Measurements from ENCODE around the gene XAGE1A. TPM values are rescaled to one million over a fixed set of nuclear protein-coding genes. Genes with fewer than 3 reads are reported as not detected.
"Not testable (repeated sequence)": the region's sequence is repeated elsewhere in the genome, so short reads cannot be mapped to it uniquely, and the experiment has no call there.

XAGE1A gene, protein sequence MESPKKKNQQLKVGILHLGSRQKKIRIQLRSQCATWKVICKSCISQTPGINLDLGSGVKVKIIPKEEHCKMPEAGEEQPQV
- total RNA-seq (ENCODE audit: low replicate concordance), result not detected in 2 replicates

DNA sequence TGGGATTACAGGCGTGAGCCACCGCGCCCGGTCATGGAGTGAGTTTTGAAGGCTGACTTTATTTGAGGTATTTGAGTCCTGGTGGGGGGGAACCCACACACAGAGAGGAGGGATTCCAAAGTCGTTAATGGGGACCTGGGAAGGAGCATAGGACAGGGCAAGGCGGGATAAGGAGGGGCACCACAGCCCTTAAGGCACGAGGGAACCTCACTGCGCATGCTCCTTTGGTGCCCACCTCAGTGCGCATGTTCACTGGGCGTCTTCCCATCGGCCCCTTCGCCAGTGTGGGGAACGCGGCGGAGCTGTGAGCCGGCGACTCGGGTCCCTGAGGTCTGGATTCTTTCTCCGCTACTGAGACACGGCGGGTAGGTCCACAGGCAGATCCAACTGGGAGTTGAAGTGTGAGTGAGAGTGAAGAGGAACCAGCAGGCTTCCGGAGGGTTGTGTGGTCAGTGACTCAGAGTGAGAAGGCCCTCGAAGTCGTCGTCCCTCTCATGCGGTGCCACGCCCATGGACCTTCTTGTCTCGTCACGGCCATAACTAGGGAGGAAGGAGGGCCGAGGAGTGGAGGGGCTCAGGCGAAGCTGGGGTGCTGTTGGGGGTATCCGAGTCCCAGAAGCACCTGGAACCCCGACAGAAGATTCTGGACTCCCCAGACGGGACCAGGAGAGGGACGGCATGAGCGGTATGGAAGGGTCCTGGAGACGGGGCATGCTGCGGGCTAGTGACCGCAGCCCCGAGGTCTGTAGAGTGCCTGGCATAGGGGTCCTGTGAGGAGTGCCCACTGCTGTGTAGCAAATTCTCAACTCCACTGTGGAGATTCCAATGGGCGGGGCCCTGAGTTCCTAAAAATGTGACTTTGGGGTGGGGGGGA lies at the start of gene XAGE1A:
XAGE1A (plus strand) TSS at position 264 of the 874 bp plus-strand sequence. CDS start 1,554 bp downstream, outside the sequence.
- DNase-seq (ENCODE audit: low read depth); H3K4me3 ChIP-seq (ENCODE audit: low read depth, low read length): not testable (repeated sequence)

DNA sequence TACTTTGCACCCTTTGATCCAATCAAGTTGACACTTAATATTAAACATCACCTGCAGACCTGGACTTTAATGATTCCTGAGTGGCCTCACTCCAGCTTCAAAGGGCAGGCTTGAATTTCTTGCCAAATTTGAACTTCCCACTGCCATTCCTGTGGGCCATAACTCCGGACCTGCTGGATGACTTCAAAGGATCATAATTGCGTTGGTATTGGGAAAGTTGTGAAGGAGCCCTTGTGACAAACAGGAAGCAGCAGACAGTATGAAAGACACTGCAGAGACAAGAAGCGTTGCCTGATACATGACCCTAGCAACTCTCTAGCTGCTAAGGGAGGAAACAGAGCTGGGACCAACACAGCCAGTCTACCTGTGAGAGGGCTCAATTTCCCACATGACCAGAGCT lies 43.6 kb upstream of the XAGE1A start:
- not testable (repeated sequence) for DNase-seq (ENCODE audit: low read depth)

DNA sequence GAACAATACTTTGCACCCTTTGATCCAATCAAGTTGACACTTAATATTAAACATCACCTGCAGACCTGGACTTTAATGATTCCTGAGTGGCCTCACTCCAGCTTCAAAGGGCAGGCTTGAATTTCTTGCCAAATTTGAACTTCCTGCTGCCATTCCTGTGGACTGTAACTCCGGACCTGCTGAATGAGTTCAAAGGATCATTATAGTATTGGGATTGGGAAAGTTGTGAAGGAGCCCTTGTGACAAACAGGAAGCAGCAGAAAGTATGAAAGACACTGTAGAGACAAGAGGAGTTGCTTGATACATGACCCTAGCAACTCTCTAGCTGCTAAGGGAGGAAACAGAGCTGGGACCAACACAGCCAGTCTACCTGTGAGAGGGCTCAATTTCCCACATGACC lies 24.3 kb upstream of the XAGE1A start:
- not testable (repeated sequence) for DNase-seq (ENCODE audit: low read depth); H3K4me3 ChIP-seq (ENCODE audit: low read depth, low read length)

More for the DNA sequence above, 43.6 kb upstream of the XAGE1A start:
- H3K4me3 ChIP-seq (ENCODE audit: low read depth, low read length), result not testable (repeated sequence)

DNA sequence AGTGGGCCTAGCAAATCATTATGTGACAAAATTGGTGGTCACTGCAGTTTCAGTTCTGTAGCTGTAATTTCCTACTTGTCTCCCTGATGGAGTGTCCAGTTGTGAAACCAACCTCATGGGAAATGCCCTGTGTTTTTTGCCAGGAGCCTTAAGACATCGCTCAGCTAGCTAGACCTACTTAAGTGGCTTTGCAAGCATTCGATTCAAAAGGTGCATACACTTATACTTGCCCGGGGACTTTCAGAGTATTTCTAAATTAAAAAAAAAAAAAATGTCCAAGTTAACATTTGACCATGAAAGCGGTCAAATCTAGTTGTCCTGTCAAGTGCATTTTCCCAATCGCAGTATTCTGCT lies 788 bp downstream of the XAGE1A start:
- not testable (repeated sequence) for DNase-seq (ENCODE audit: low read depth); H3K4me3 ChIP-seq (ENCODE audit: low read depth, low read length)

DNA sequence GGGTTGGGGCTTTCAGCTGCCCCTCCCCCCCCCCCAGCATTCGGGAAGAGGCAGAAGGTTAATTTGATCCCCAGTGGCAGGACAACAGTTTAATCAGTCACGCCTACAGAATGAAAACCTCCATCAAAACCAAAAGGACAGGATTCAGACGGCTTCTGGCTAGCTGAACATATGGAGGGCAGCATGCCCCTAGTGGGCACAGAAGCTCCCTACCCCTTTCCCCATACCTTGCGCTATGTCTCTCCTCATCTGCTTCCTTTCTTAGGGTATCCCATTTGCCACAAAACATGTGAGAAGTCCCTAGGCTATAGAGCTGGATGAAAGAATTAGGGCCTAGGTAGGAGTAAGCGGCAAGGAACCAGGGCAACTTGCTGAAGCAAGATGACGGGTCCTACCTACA lies 5.8 kb downstream of the XAGE1A start:
- not testable (repeated sequence) for DNase-seq (ENCODE audit: low read depth); H3K4me3 ChIP-seq (ENCODE audit: low read depth, low read length)

- no peak for TF ChIP-seq CTCF (IDR thresholded peaks at IDR 0.05; ENCODE audit: insufficient read depth, low read length)
- no peak for DNase-seq (ENCODE audit: low read depth)
- no peak overlapping the region for H3K4me3 ChIP-seq (ENCODE audit: low read depth, low read length)
These were observed 8.9 kb downstream of the XAGE1A start for GRCh38 chrX:52504551-52504950.

- TF ChIP-seq CTCF (IDR thresholded peaks at IDR 0.05; ENCODE audit: insufficient read depth, low read length), result no peak
- no peak overlapping the region for H3K4me3 ChIP-seq (ENCODE audit: low read depth, low read length)
- no peak for DNase-seq (ENCODE audit: low read depth)
These were observed 11.7 kb downstream of the XAGE1A start for GRCh38 chrX:52507331-52507730.

GRCh38 chrX:52509916-52510315 lies 14.3 kb downstream of the XAGE1A start:
- DNase-seq (ENCODE audit: low read depth), result no peak
- TF ChIP-seq CTCF (IDR thresholded peaks at IDR 0.05; ENCODE audit: insufficient read depth, low read length), result no peak
- H3K4me3 ChIP-seq (ENCODE audit: low read depth, low read length), result no peak overlapping the region

DNA sequence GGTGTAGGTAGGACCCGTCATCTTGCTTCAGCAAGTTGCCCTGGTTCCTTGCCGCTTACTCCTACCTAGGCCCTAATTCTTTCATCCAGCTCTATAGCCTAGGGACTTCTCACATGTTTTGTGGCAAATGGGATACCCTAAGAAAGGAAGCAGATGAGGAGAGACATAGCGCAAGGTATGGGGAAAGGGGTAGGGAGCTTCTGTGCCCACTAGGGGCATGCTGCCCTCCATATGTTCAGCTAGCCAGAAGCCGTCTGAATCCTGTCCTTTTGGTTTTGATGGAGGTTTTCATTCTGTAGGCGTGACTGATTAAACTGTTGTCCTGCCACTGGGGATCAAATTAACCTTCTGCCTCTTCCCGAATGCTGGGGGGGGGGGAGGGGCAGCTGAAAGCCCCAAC lies 15.5 kb downstream of the XAGE1A start:
- not testable (repeated sequence) for H3K4me3 ChIP-seq (ENCODE audit: low read depth, low read length); DNase-seq (ENCODE audit: low read depth)

- H3K4me3 ChIP-seq (ENCODE audit: low read depth, low read length); DNase-seq (ENCODE audit: low read depth): not testable (repeated sequence)
These were observed 20.7 kb downstream of the XAGE1A start for GRCh38 chrX:52516110-52516986.

DNA sequence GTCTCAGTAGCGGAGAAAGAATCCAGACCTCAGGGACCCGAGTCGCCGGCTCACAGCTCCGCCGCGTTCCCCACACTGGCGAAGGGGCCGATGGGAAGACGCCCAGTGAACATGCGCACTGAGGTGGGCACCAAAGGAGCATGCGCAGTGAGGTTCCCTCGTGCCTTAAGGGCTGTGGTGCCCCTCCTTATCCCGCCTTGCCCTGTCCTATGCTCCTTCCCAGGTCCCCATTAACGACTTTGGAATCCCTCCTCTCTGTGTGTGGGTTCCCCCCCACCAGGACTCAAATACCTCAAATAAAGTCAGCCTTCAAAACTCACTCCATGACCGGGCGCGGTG lies 21.3 kb downstream of the XAGE1A start, which contains the start of gene XAGE1B:
XAGE1B (minus strand) TSS at position 77 of the 339 bp plus-strand sequence. CDS start 1,536 bp downstream, outside the sequence.
- H3K4me3 ChIP-seq (ENCODE audit: low read depth, low read length); DNase-seq (ENCODE audit: low read depth): not testable (repeated sequence)

DNA sequence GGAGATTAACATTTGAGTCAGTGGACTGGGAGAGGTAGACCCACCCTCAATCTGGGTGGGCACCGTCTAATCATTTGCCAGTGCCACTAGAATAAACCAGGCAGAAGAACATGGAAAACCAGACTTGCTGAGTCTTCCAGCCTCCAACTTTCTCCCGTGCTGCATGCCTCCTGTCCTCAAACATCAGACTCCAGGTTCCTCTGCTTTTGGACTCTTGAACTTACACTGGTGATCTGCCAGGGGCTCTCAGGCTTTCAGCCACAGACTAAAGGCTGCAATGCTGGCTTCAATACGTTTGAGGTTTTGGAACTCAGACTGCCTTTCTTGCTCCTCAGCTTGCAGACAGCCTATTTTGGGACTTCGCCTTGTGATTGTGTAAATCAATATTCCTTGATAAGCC lies 45.4 kb downstream of the XAGE1A start:
- DNase-seq (ENCODE audit: low read depth), result not testable (repeated sequence)

More for the DNA sequence above, 45.4 kb downstream of the XAGE1A start:
- H3K4me3 ChIP-seq (ENCODE audit: low read depth, low read length), result not testable (repeated sequence)
